IgD-negative memory B cell (primary cell): ENCODE measurements around the gene GRB10. TPM values are rescaled to one million over a fixed set of nuclear protein-coding genes. Genes with fewer than 3 reads are reported as not detected.
A peak's percentile ranks its signal among the peaks of the same experiment; 100 is the strongest.

Experiments used
- H3K27ac Mint-ChIP-seq, 3 donors: one replicate each; pipeline ENCODE4 v1.8.0; 2020 to 2022; ENCODE audit warnings: mild to moderate bottlenecking in 3 of 3, mixed read lengths in 3 of 3, moderate library complexity in 1 of 3
- H3K27me3 Mint-ChIP-seq: one replicate; pipeline ENCODE4 v1.8.0; 2021; ENCODE audit warnings: mixed read lengths
- H3K36me3 Mint-ChIP-seq: one replicate; pipeline ENCODE4 v1.8.0; 2020; ENCODE audit warnings: mild to moderate bottlenecking, mixed read lengths
- H3K4me1 Mint-ChIP-seq, 3 donors: one replicate each; pipeline ENCODE4 v1.8.0; 2020 to 2022; ENCODE audit warnings: mixed read lengths in 3 of 3, mild to moderate bottlenecking in 1 of 3
- H3K4me3 Mint-ChIP-seq, 4 donors: one replicate each; pipeline ENCODE4 v1.8.0; 2020 to 2022; ENCODE audit warnings: mild to moderate bottlenecking in 4 of 4, mixed read lengths in 4 of 4, moderate library complexity in 3 of 4
- H3K9me3 Mint-ChIP-seq, 3 donors: one replicate each; pipeline ENCODE4 v1.8.0; 2020 to 2021; ENCODE audit warnings: mixed read lengths in 3 of 3, mild to moderate bottlenecking in 1 of 3
- polyA plus RNA-seq: library from polyadenylated mRNA; unstranded; fragments of 300-500 nt; fragmentation: Illumina TruSeq; gene quantifications from one replicate; pipeline ENCODE4 v1.2.3, GENCODE V29; 2021

The GRB10 gene
- polyA plus RNA-seq, 1 donor from 2014 or later, result 0.11 TPM

DNA sequence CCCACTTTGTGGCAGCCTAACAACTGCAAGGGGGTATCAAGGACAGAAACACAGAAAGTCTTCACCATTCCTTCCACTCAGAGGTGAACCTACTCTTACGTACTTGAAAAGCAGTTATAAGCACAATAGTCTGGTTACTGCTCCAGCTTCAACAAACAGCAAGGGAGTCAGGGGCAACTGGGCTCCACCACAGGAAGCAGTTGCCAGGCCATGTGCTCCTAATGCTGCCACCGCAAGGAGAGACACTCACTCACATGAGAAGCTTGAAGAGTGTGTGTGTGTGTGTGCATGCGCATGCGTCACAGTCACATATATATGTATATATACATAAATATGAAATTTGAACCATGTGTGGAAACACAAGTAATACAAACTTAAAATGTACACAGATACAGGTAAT is 65.5 kb downstream of the GRB10 start:
- H3K36me3 Mint-ChIP-seq, result no peaks in the 10 kb centered on the region
- no peak overlapping the region for H3K27ac Mint-ChIP-seq
- H3K9me3 Mint-ChIP-seq, result peaks cover 0 to 1% (median 0%) of the 10 kb centered on the region in 3 donors
- no peak overlapping the region for H3K4me3 Mint-ChIP-seq
- no peaks in the 10 kb centered on the region for H3K4me1 Mint-ChIP-seq
- H3K27me3 Mint-ChIP-seq, result peaks cover 8% of the 10 kb centered on the region

DNA sequence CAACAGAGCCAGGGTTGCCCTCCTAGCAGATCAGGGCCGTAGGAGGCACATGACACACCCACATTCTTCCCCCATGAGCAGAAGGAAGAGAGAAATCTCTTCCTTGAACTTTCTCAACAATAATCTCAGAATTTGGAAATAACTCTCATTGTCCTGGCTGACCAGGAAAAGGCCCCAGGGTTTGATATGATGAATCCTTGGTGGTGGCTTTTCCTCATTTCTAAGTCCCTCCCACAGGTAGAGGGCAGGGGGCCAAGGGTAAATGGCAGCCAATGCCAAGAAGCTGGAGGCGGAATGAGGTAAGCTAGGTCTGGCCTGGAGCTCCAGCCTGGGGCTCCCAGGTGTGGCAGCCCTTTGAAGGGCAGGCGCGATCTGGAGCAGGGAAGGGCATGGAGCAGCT is 67.8 kb downstream of the GRB10 start:
- H3K27ac Mint-ChIP-seq, result no peak overlapping the region
- H3K9me3 Mint-ChIP-seq, result peaks cover 0 to 1% (median 0%) of the 10 kb centered on the region in 3 donors
- peaks cover 11% of the 10 kb centered on the region for H3K27me3 Mint-ChIP-seq
- peak overlapping the region in 1 of 4 donors; percentile 19 for H3K4me3 Mint-ChIP-seq
- no peaks in the 10 kb centered on the region for H3K36me3 Mint-ChIP-seq
- no peaks in the 10 kb centered on the region for H3K4me1 Mint-ChIP-seq

DNA sequence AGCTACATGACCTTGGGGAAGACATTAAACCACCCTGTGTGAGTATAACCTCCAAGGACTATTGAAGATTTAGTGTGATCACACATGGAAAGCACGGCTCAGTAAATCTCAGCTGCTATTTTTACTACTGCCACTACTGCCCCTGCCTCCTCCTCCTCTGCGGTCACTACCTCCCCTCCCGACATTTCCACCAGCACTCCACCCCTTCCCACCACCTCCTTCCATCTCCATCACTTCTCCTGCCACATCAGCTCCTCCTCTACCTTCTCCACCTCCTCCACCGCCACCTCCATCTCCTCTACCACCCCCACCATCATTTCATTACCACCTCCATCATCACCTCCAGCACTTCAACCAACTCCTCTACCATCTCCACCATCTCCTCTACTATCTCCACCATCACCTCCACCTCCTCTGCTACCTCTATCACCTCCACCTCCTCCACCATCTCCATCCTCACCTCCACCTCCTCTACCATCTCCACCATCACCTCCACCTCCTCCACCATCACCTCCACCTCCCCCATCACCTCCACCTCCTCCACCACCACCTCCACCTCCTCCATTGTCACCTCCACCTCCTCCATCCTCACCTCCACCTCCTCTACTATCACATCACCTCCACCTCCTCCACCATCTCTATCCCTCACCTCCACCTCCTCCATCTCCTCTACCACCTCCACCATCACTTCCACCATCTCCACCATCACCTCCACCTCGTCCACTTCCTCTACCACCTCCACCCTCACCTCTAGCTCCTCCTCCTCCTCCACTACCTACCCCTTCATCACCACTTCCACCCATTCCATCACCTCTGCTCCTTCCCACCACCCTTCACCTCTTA is 69.4 kb downstream of the GRB10 start:
- Mint-ChIP-seq H3K27me3 (peaks cover 11% of the 10 kb centered on the region), H3K4me1 (no peaks in the 10 kb centered on the region), H3K9me3 (peaks cover 0 to 1% (median 0%) of the 10 kb centered on the region in 3 donors), H3K4me3 (no peak overlapping the region), H3K36me3 (no peaks in the 10 kb centered on the region), H3K27ac (no peak overlapping the region)

DNA sequence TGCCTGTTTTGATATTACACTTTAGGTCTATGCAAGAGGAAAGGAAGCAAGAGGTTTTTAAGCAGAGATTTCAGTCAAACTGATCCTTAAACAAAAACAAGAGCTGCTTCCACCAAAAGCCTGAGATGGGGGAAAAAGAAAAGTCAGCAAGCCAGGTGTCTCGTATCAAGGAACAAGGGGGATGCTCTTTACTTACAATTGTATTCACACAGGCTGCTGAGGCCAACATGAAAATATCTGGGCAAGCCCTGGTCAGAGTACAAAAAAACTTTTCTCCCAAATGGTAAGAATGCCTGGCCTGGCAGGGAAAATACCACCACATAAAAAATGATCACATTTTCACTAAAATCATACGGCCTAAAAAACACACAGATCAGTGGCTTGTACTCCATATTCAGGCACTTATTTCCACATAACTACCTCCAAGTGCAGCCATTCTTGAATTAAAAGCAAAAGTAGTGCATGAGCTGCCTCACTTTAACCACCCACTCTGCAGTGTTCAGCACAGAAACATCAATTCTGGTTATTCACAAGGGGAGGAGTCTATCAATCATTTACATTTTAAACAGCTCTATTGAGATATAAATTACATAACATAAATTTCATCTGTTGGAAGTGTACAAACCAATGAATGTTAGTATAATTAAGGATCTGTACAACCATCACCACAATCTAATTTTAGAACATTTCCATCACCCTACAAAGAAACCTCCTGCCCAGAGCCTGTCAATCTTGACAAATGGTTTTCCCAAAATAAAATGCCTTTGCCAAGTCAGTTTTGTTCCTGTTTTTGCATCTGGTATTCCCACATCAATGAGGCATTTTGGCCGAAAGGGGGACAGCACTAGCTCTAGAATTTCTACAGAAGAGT is 70.2 kb downstream of the GRB10 start:
- H3K36me3 Mint-ChIP-seq, result no peaks in the 10 kb centered on the region
- H3K27me3 Mint-ChIP-seq, result peaks cover 12% of the 10 kb centered on the region
- H3K9me3 Mint-ChIP-seq, result peaks cover 0 to 1% (median 0%) of the 10 kb centered on the region in 3 donors
- H3K4me1 Mint-ChIP-seq, result no peaks in the 10 kb centered on the region
- H3K4me3 Mint-ChIP-seq, result no peak overlapping the region
- H3K27ac Mint-ChIP-seq, result no peak overlapping the region

DNA sequence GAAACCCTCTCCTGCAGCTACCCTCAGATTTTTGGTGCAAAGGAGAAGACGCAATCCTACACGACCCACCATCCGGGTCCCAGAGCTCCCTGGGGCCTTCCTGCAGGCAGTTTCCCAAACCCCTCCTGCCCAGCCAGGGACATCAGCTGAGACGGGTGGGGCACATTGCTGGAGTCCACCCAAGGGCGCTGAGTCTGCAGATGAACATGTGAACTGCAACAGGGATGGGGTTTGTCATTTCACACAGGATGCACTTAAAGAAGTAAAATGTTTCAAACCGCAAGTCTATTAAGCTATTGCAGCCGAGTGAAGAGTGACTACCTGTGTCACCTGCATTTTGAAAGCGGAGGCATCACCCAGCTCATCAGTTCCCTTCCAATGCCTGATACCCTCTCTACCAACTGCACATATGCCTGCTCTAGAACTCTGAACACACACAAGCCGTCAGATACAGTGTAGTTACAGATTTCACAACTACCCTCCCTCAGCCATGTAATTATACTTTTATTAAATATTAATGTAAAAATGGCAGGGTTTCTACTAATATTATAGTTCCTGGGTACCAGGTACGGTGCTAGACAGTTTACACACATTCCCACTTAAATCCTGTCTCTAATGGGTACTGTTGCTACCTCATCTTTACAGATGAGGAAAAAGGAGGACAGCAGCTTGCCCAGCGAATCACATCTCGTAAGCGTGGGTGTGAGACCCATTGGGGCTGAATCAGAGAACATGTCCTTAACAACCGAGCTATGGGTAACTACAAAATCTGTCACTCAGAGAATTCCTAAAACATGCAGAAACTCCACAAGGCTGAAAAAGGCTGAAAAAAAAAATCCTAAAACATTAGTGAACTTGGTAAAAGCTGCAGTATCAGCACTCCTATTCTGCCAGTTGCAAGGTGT is 71.2 kb downstream of the GRB10 start:
- peaks cover 12% of the 10 kb centered on the region for H3K27me3 Mint-ChIP-seq
- H3K27ac Mint-ChIP-seq, result no peak overlapping the region
- no peaks in the 10 kb centered on the region for H3K9me3 Mint-ChIP-seq
- H3K4me3 Mint-ChIP-seq, result no peak overlapping the region
- H3K36me3 Mint-ChIP-seq, result no peaks in the 10 kb centered on the region
- no peaks in the 10 kb centered on the region for H3K4me1 Mint-ChIP-seq

DNA sequence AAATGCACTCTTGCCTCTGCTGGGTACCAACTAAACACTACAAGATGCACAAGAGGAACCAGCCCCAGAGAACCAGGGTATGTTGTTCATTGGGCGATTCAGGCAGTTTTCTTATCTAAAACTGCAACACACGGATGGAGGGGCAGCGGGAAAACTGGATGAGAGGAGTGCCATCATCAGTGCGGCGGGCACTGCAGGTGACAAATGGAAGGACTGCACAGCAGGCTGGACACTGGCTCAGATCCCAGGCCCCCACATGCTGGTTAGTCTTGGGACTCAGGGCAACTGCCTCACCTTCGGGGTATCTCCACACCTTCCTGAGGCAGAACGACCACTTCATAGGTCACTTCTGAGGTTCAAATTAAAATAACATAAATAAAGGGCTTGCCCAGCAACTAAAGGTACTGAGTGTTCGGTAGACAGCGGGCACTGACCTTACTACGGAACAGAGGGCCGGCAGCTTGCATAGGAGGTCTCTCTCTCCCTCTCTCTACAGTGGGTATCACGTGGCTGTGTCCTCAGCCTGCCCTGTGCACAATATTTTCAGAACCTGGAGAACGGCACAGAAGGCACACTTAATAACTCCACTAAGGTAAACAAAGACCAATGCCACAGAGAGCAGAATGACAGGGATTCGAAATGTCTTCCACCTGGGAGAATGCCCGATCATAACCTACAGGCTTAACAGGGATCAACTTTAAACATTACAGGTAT is 72.1 kb downstream of the GRB10 start:
- Mint-ChIP-seq H3K36me3 (no peaks in the 10 kb centered on the region), H3K27me3 (peaks cover 12% of the 10 kb centered on the region), H3K27ac (no peak overlapping the region), H3K9me3 (no peaks in the 10 kb centered on the region), H3K4me1 (no peaks in the 10 kb centered on the region), H3K4me3 (no peak overlapping the region)

DNA sequence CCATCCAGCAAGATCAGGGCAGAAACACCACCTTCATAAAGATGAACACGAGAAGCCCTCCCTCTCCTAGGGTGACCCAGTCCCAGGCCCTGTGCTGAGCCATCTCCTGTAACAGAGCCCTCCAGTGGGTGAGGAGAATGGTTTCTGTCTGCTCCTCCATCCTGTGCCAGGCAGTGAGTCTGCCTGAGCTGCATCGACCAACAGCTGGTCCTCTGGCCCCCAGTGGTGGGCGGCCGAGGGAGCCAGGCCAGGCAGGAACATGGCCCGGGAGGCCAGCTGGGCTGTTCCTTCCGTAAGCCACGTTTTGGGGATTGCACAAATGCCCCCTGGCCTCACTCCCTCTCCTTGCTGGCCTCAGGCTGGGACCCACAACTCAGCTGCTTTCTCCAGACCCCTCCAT is 73.5 kb downstream of the GRB10 start:
- Mint-ChIP-seq H3K9me3 (no peaks in the 10 kb centered on the region), H3K27ac (no peak overlapping the region), H3K27me3 (peaks cover 13% of the 10 kb centered on the region), H3K4me3 (no peak overlapping the region), H3K36me3 (no peaks in the 10 kb centered on the region), H3K4me1 (no peaks in the 10 kb centered on the region)

DNA sequence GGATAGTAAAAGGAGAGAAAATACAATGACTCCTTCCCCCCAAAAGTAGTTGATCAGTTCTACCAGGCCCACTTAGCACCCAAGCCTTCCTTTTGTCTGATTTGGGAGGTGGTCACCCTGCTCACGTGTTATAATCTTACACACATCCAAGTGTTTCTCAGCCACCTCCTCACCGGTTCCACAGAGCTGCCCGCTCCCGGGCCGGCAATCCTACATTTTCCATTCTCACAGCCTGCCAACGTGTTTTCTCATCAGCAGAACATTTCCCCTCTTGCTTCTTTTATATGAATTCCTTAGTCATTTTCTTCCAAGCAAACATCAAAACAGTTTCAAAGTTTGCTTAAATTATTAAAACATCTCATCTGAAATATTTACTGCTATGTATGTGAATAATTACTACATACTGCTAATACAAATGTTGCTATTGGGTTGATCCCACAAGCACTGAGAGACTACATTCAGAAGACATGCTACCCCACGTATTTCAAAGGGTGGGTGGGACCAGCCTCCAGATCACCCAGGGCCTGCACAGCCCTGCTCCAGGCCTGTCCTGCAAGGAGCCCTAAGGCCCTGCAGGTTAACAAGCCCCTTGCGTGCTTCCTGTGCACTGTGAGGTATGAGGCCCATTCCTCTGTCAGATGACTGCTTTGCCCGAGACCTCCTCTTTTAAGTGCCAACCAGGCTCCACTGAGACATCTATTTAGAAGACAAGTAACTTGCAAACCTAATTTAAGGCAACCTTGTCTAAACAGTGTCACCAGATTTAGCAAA is 75.3 kb downstream of the GRB10 start:
- no peaks in the 10 kb centered on the region for H3K36me3 Mint-ChIP-seq
- H3K9me3 Mint-ChIP-seq, result no peaks in the 10 kb centered on the region
- H3K27me3 Mint-ChIP-seq, result peaks cover 13% of the 10 kb centered on the region

DNA sequence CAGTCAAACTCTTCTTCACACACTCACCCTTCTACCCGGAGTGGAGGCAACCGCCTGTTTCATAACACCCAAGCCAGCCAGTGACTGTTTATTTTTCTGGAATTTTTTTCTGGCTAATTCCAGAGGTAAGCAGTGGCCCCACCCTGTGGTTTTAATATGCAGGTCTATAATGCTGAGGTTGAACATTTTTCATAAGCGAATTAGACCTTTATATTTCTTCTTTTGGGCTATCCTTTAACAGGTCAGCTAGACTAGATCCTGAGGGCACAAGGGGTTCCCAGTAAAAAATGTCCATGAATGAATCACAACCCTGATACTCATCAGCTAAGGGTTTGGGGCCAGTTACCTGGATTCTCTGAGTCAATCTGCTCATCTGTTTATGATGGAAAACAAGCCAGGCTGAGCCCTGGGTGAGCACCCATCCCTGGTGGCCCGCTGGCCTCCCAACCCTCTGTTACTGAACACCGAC is 76.2 kb downstream of the GRB10 start:
- no peaks in the 10 kb centered on the region for H3K36me3 Mint-ChIP-seq
- no peaks in the 10 kb centered on the region for H3K9me3 Mint-ChIP-seq
- no peaks in the 10 kb centered on the region for H3K4me1 Mint-ChIP-seq
- no peak overlapping the region for H3K4me3 Mint-ChIP-seq
- no peak overlapping the region for H3K27ac Mint-ChIP-seq
- peaks cover 13% of the 10 kb centered on the region for H3K27me3 Mint-ChIP-seq

More for the DNA sequence above, 75.3 kb downstream of the GRB10 start:
- Mint-ChIP-seq H3K4me1 (no peaks in the 10 kb centered on the region), H3K27ac (no peak overlapping the region), H3K4me3 (no peak overlapping the region)

DNA sequence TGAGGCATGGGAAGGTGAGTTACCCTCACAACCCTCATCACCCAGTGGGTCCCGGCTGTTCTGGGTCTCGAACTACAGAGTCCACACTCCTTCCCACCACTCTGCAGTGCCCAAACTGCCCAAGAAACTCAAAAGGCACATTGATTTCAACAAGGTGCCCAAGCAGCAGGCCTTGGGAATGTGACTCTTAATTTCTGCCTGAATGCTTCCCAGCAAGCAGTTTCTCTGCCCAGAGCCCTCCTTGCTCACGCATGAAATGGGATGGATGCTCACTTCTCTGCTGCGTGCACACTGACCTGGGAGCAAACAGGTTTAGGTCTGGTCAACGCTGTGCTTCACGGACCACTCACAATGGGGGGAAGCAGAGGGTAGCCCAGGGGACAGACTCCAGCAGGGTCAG is 77.9 kb downstream of the GRB10 start:
- no peaks in the 10 kb centered on the region for H3K36me3 Mint-ChIP-seq
- H3K9me3 Mint-ChIP-seq, result no peaks in the 10 kb centered on the region
- H3K27ac Mint-ChIP-seq, result no peak overlapping the region
- no peak overlapping the region for H3K4me3 Mint-ChIP-seq
- no peaks in the 10 kb centered on the region for H3K4me1 Mint-ChIP-seq
- peaks cover 8% of the 10 kb centered on the region for H3K27me3 Mint-ChIP-seq

DNA sequence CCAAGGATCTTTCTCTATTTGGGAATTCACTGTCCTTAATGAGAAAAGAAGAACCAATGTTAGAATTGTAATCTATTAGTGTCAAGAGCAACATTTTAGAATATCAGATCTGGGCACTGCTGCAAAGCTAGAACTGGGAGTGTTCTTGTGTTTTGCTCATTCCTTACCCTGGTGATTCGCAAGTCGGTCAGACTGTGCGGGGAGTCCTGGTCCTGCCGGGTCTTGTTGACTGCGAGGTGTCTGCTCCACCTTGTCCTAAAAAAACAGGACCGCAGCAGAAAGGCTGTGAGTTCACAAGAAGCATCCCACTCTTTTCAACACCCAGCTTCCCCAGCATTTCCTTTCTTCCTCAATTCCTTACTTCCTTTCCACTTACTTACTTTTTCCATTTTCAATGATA is 79.0 kb downstream of the GRB10 start:
- no peaks in the 10 kb centered on the region for H3K36me3 Mint-ChIP-seq
- no peak overlapping the region for H3K27ac Mint-ChIP-seq
- no peaks in the 10 kb centered on the region for H3K9me3 Mint-ChIP-seq
- no peaks in the 10 kb centered on the region for H3K4me1 Mint-ChIP-seq
- peaks cover 10% of the 10 kb centered on the region for H3K27me3 Mint-ChIP-seq
- H3K4me3 Mint-ChIP-seq, result no peak overlapping the region

DNA sequence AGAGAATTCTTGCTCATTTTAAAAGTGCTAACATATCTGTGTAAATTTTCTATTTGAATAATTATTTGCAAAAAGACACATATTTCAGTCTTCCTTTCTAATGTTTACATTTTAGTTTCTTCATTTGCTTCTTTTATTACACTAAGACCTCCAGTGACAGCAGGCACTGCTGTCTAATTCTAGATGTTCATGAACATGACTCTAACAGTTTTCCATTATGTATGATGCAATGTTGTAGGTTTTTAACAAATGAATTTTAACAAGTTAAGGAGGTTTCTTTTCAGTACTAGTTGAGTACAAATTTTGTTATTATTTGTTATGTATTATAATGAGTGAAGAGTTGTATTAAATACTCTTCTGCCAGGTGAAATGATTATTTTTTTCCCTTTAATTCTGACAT is 83.6 kb downstream of the GRB10 start:
- peaks cover 3% of the 10 kb centered on the region for H3K27me3 Mint-ChIP-seq
- no peak overlapping the region for H3K4me3 Mint-ChIP-seq
- no peaks in the 10 kb centered on the region for H3K4me1 Mint-ChIP-seq
- no peaks in the 10 kb centered on the region for H3K9me3 Mint-ChIP-seq
- no peak overlapping the region for H3K27ac Mint-ChIP-seq
- no peaks in the 10 kb centered on the region for H3K36me3 Mint-ChIP-seq

DNA sequence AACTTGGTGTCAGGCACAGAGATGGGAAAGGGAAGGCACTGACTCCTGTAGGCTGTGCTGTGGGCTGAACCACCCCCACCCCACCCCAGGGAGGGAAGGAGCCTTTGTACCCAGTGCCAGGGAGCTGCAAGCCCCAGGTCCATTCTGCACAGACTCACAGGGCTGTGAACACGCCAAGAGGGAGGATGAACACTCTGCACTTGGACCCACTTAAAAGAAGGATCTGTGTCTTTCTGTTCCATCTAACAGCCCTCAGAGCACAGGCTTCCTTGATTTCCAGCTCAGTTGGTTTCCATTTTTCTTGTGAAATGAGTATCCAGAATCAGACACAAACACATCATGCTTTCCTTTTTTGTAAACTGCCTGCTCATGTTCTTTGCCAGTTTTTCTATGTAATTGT is 84.9 kb downstream of the GRB10 start:
- Mint-ChIP-seq H3K9me3 (no peaks in the 10 kb centered on the region), H3K4me3 (no peak overlapping the region), H3K36me3 (no peaks in the 10 kb centered on the region), H3K27me3 (peaks cover 3% of the 10 kb centered on the region), H3K27ac (no peak overlapping the region), H3K4me1 (no peaks in the 10 kb centered on the region)
